Hepatocyte (in vitro differentiated cells): Measurements from ENCODE around the gene TMEM44.

Experiments
- CTCF ChIP-seq: fragments of 200-600 bp; sonication (generic); IDR thresholded peaks from 2 replicates; pipeline ENCODE4 v1.5.1; 2016; ENCODE audit warnings: antibody characterized with exemption, mild to moderate bottlenecking; ENCODE audit not compliant: poor library complexity
- EZH2 ChIP-seq: fragments of 200-600 bp; sonication (generic); IDR thresholded peaks from 2 replicates; pipeline ENCODE4 v1.6.1; 2016; ENCODE audit warnings: antibody characterized with exemption, mild to moderate bottlenecking, borderline replicate concordance
- EZH2phosphoT487 ChIP-seq: fragments of 200-600 bp; sonication (generic); IDR thresholded peaks from one replicate; pipeline ENCODE4 v1.6.1; 2018; ENCODE audit warnings: antibody characterized with exemption, mild to moderate bottlenecking, low read depth, moderate library complexity; ENCODE audit not compliant: unreplicated experiment, severe bottlenecking

GRCh38 chr3:194672876-194673275, 39.7 kb upstream of the TMEM44 start:
- no peak for TF ChIP-seq CTCF
- TF ChIP-seq EZH2, result no peak
- no peak for TF ChIP-seq EZH2phosphoT487
